Measurements from ENCODE around the gene FOXD3.
"Not testable (repeated sequence)": the region's sequence is repeated elsewhere in the genome, so short reads cannot be mapped to it uniquely, and the experiment has no call there.

The FOXD3 gene

GRCh38 chr1:63321066-63321784 lies 1.1 kb upstream of the FOXD3 start:
- DNase-seq, result no peak

- no peak for DNase-seq
These were observed 618 bp upstream of the FOXD3 start for GRCh38 chr1:63321785-63322113.

- peak; percentile 27 to 45 for DNase-seq
These were observed 837 bp downstream of the FOXD3 start for GRCh38 chr1:63322944-63323864.

GRCh38 chr1:63323865-63324778 lies 1.8 kb downstream of the FOXD3 start:
- DNase-seq, result no peak

GRCh38 chr1:63324779-63325119 lies 2.4 kb downstream of the FOXD3 start:
- DNase-seq, result no peak

GRCh38 chr1:63325279-63325985 lies 3.1 kb downstream of the FOXD3 start:
- DNase-seq, result no peak

- no peak for DNase-seq
These were observed 3.7 kb downstream of the FOXD3 start for GRCh38 chr1:63326106-63326472.

GRCh38 chr1:63326473-63327380 lies 4.4 kb downstream of the FOXD3 start:
- no peak for DNase-seq

GRCh38 chr1:63327417-63328054 lies 5.2 kb downstream of the FOXD3 start:
- DNase-seq, result no peak

- no peak for DNase-seq
These were observed 5.8 kb downstream of the FOXD3 start for GRCh38 chr1:63328122-63328521.

GRCh38 chr1:63328781-63329180 lies 6.4 kb downstream of the FOXD3 start:
- DNase-seq, result no peak

GRCh38 chr1:63329621-63330330 lies 7.4 kb downstream of the FOXD3 start:
- DNase-seq, result no peak

- no peak for DNase-seq
These were observed 8.1 kb downstream of the FOXD3 start for GRCh38 chr1:63330331-63330916.

GRCh38 chr1:63342402-63342801 lies 20.0 kb downstream of the FOXD3 start:
- DNase-seq, result no peak

GRCh38 chr1:63343922-63344321 lies 21.6 kb downstream of the FOXD3 start:
- no peak for DNase-seq

- DNase-seq, result no peak
These were observed 28.0 kb downstream of the FOXD3 start for GRCh38 chr1:63350320-63350719.

- no peak for DNase-seq
These were observed 30.4 kb downstream of the FOXD3 start for GRCh38 chr1:63352736-63353135.

- DNase-seq, result not testable (repeated sequence)
These were observed 33.9 kb downstream of the FOXD3 start for GRCh38 chr1:63356234-63356633.

- no peak for DNase-seq
These were observed 37.2 kb downstream of the FOXD3 start for GRCh38 chr1:63359561-63359960.

GRCh38 chr1:63362073-63362472 lies 39.7 kb downstream of the FOXD3 start:
- no peak for DNase-seq

All from activated CD4-positive, alpha-beta T cell treated with anti-CD3 and anti-CD28 coated beads for 4 hours (primary cell).